HCT116 (cell line): Measurements from ENCODE around the gene STIMATE. TPM values are rescaled to one million over a fixed set of nuclear protein-coding genes. Genes with fewer than 3 reads are reported as not detected.
A peak's percentile ranks its signal among the peaks of the same experiment; 100 is the strongest.

Experiments
- ATAC-seq: fragments of 200-7000 bp; cut with Tn5 transposase; 2 replicates; pipeline ENCODE4 v1.9.1; 2020; ENCODE audit warnings: mild to moderate bottlenecking, moderate library complexity
- BruUV-seq: library from RNA; stranded (reverse); fragments of 400-500 nt; replicated peaks from 2 replicates; lab custom pipeline; 2021; lab: Mats Ljungman, UMichigan
- CTCF ChIA-PET: fragments of 300-600 bp; sonication (Branson Sonifier 250); formaldehyde crosslinking; loops from one replicate; lab custom pipeline; 2021; ENCODE audit warnings: antibody characterized with exemption; lab: Charles Lee
- POLR2A ChIA-PET: fragments of 300-600, 350-600 bp; sonication (Branson Sonifier 250); formaldehyde crosslinking; loops from one replicate; lab custom pipeline; 2021; ENCODE audit warnings: antibody characterized with exemption; lab: Charles Lee
- RAD21 ChIA-PET, 2 experiments: fragments of 300-600 bp; sonication (Branson Sonifier 250); formaldehyde crosslinking; loops; one replicate each; lab custom pipeline; 2023; ENCODE audit warnings: low total read pairs in 2 of 2; ENCODE audit not compliant: uncharacterized antibody in 2 of 2, unreplicated experiment in 2 of 2, low non-redundant PET in 1 of 2; lab: Charles Lee
- DNase-seq: peaks from one replicate; pipeline ENCODE4 v3.0.0-alpha.2; 2010; ENCODE audit warnings: low read depth, low spot score
- H2AFZ ChIP-seq: fragments of 200-600 bp; shearing (Covaris generic), sonication (generic); 2 replicates; pipeline ENCODE4 v1.6.1; 2017; ENCODE audit warnings: low read depth, mixed run types, mixed read lengths, antibody characterized with exemption, low read length; ENCODE audit not compliant: poor library complexity, severe bottlenecking
- H3K27ac ChIP-seq: 2 replicates; pipeline ENCODE4 v1.5.1; 2012; ENCODE audit warnings: low read depth, low read length
- H3K27me3 ChIP-seq: fragments of 200-600 bp; sonication (generic); 2 replicates; pipeline ENCODE4 v1.6.1; 2016; ENCODE audit warnings: mixed run types, low read length, mixed read lengths; ENCODE audit not compliant: insufficient read depth
- H3K36me3 ChIP-seq, 2 experiments: fragments of 200-500 bp in 1 of 2; fragments of 200-600 bp in 1 of 2; sonication (Bioruptor generic) in 1 of 2; sonication (generic) in 1 of 2; 2 replicates each; pipeline versions ENCODE4 v1.5.1 to v1.6.1; 2014 to 2016; ENCODE audit warnings: low read length in 2 of 2, inconsistent platforms in 1 of 2, mixed read lengths in 1 of 2, mixed run types in 1 of 2; ENCODE audit not compliant: insufficient read depth in 2 of 2, control insufficient read depth in 1 of 2
- H3K4me1 ChIP-seq, 2 experiments: fragments of 200-600 bp in 1 of 2; sonication (generic) in 1 of 2; 2 replicates each; pipeline versions ENCODE4 v1.5.1 to v1.6.1; 2012 to 2017; ENCODE audit warnings: low read length in 2 of 2, inconsistent platforms in 1 of 2, mild to moderate bottlenecking in 1 of 2, mixed read lengths in 1 of 2, mixed run types in 1 of 2, moderate library complexity in 1 of 2; ENCODE audit not compliant: insufficient read depth in 2 of 2, control insufficient read depth in 1 of 2
- H3K4me2 ChIP-seq: fragments of 200-600 bp; sonication (generic); 2 replicates; pipeline ENCODE4 v1.6.1; 2017; ENCODE audit warnings: mixed run types, low read length, mixed read lengths
- H3K4me3 ChIP-seq, 2 experiments: fragments of 200-600 bp in 1 of 2; sonication (generic) in 1 of 2; replicated peaks in 1 of 2; 2 replicates each; pipeline ENCODE4 v1.5.1; 2011 to 2016; ENCODE audit warnings: low read length in 2 of 2, control low read depth in 1 of 2, low read depth in 1 of 2, mild to moderate bottlenecking in 1 of 2, mixed read lengths in 1 of 2, mixed run types in 1 of 2
- H3K79me2 ChIP-seq: fragments of 200-600 bp; sonication (generic); 2 replicates; pipeline ENCODE4 v1.6.1; 2017; ENCODE audit warnings: mild to moderate bottlenecking, mixed run types, low read length, moderate library complexity, mixed read lengths; ENCODE audit not compliant: insufficient read depth
- H3K9ac ChIP-seq: fragments of 200-600 bp; sonication (generic); 2 replicates; pipeline ENCODE4 v1.6.1; 2016; ENCODE audit warnings: low read length, mixed read lengths
- H3K9me2 ChIP-seq: fragments of 200-600 bp; sonication (generic), shearing (Covaris generic); 2 replicates; pipeline ENCODE4 v1.6.1; 2017; ENCODE audit warnings: mixed run types, mild to moderate bottlenecking, moderate library complexity; ENCODE audit not compliant: insufficient read depth
- H3K9me3 ChIP-seq, 2 experiments: fragments of 200-500 bp in 1 of 2; fragments of 200-600 bp in 1 of 2; sonication (Bioruptor generic) in 1 of 2; sonication (generic) in 1 of 2; 2 replicates each; pipeline ENCODE4 v1.6.1; 2014 to 2017; ENCODE audit warnings: low read length in 2 of 2, mixed read lengths in 2 of 2, inconsistent platforms in 1 of 2, low read depth in 1 of 2, mild to moderate bottlenecking in 1 of 2, mixed run types in 1 of 2, moderate library complexity in 1 of 2; ENCODE audit not compliant: control insufficient read depth in 1 of 2, insufficient read depth in 1 of 2
- H4K20me1 ChIP-seq: fragments of 200-600 bp; sonication (generic), shearing (Covaris generic); 2 replicates; pipeline ENCODE4 v1.6.1; 2017; ENCODE audit warnings: mixed run types, mild to moderate bottlenecking, moderate library complexity; ENCODE audit not compliant: insufficient read depth
- CEBPB ChIP-seq: IDR thresholded peaks from 2 replicates; pipeline ENCODE4 v1.6.1; 2012; ENCODE audit warnings: low read depth
- ELF1 ChIP-seq: IDR thresholded peaks from 2 replicates; pipeline ENCODE4 v1.6.1; 2012; ENCODE audit warnings: low read depth, borderline replicate concordance
- EZH2phosphoT487 ChIP-seq: fragments of 200-600 bp; IDR thresholded peaks from 2 replicates; pipeline ENCODE4 v1.6.1; 2018; ENCODE audit warnings: antibody characterized with exemption, borderline replicate concordance
- FOSL1 ChIP-seq: IDR thresholded peaks from 2 replicates; pipeline ENCODE4 v1.6.1; 2012; ENCODE audit warnings: low read depth
- POLR2A ChIP-seq: IDR thresholded peaks from 2 replicates; pipeline ENCODE4 v1.7.0; 2011; ENCODE audit warnings: borderline replicate concordance; ENCODE audit not compliant: insufficient read depth, insufficient read length; ENCODE audit errors: extremely low read depth
- RAD21 ChIP-seq: IDR thresholded peaks from 2 replicates; pipeline ENCODE4 v1.6.1; 2012; ENCODE audit warnings: low read depth, mild to moderate bottlenecking
- SIN3A ChIP-seq: IDR thresholded peaks from 2 replicates; pipeline ENCODE4 v1.6.1; 2012; ENCODE audit warnings: low read depth
- SRF ChIP-seq: IDR thresholded peaks from 2 replicates; pipeline ENCODE4 v1.6.1; 2012; ENCODE audit warnings: low read depth
- YY1 ChIP-seq: IDR thresholded peaks from 2 replicates; pipeline ENCODE4 v1.6.1; 2011; ENCODE audit warnings: low read length, low read depth, moderate library complexity, mild to moderate bottlenecking; ENCODE audit not compliant: insufficient replicate concordance; ENCODE audit errors: extremely low read depth
- ZFX ChIP-seq: fragments of 450-650 bp; IDR thresholded peaks from 2 replicates; pipeline ENCODE4 v1.6.1; 2017
- ZNF274 ChIP-seq: fragments of 200-500 bp; sonication (Bioruptor generic); IDR thresholded peaks from 2 replicates; pipeline ENCODE4 v1.6.1; 2014; ENCODE audit warnings: mild to moderate bottlenecking, low read depth, low read length, inconsistent platforms
- intact Hi-C: fragments of 100-400 bp; cut with micrococcal nuclease; formaldehyde crosslinking; loops from 2 replicates; pipeline ENCODE4 v1.10.0; 2022
- total RNA-seq: library from RNA; stranded (reverse); gene quantifications from one replicate; pipeline ENCODE4 v1.2.1, GENCODE V29; 2021; ENCODE audit not compliant: unreplicated experiment
- TF ChIP-seq, protein P1 (sequence below), 3 experiments: fragments of 200-600 bp in 1 of 3; sonication (generic) in 1 of 3; IDR thresholded peaks in 2 of 3; conservative IDR thresholded peaks in 1 of 3; 2 replicates each; pipeline ENCODE4 v1.5.1; 2012 to 2017; ENCODE audit warnings: low read depth in 2 of 3, low read length in 2 of 3, antibody characterized with exemption in 1 of 3, borderline replicate concordance in 1 of 3, control low read depth in 1 of 3, mild to moderate bottlenecking in 1 of 3, mixed read lengths in 1 of 3, mixed run types in 1 of 3, moderate library complexity in 1 of 3; ENCODE audit not compliant: insufficient read depth in 1 of 3
- TF ChIP-seq, protein P2 (sequence below): IDR thresholded peaks from 2 replicates; pipeline ENCODE4 v1.6.1; 2011; ENCODE audit warnings: mild to moderate bottlenecking, low read length, moderate library complexity; ENCODE audit not compliant: insufficient replicate concordance; ENCODE audit errors: extremely low read depth

The STIMATE gene
- total RNA-seq, 1 experiment from 2014 or later: 20.2 TPM

DNA sequence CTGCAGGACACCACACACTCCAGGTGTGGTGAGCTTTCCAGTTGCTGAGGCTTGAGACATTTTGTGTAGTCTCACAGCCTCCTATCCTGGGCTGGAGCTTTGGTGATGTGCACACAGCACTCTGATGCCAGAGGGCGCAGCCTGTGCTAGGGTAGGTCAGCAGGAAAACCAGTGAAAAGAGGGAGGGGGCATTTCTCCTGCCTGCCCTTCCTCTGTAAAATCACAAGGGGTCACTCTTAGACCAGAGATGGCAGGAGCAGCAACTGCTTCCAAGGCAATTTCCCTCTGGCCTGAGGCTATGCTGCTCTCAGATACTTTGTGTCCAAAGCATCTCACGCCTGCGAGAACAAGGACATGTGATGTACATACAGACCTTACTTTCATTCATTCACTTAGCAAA is 46.0 kb downstream of the STIMATE start:
- Histone ChIP-seq H3K9me3 (no peaks in the 10 kb centered on the region), H3K9ac (no peak overlapping the region), H3K4me2 (no peak overlapping the region), H3K27ac (no peak overlapping the region), H3K79me2 (no peaks in the 10 kb centered on the region), H4K20me1 (no peaks in the 10 kb centered on the region), H2AFZ (no peak overlapping the region), H3K4me3 (no peak overlapping the region), H3K9me2 (no peaks in the 10 kb centered on the region), H3K4me1 (no peaks in the 10 kb centered on the region), H3K27me3 (no peaks in the 10 kb centered on the region), H3K36me3 (peaks cover 0 to 4% of the 10 kb centered on the region in 2 experiments; a peak in 1 of 4 replicates)
- ChIA-PET POLR2A (no interaction called here), RAD21 (no interaction called here), CTCF (no interaction called here)
- BruUV-seq: no TSS peak
- ATAC-seq (peak; percentile 96), DNase-seq (peak; percentile 38)
- no peak for TF ChIP-seq YY1
- TF ChIP-seq, protein P1, sequence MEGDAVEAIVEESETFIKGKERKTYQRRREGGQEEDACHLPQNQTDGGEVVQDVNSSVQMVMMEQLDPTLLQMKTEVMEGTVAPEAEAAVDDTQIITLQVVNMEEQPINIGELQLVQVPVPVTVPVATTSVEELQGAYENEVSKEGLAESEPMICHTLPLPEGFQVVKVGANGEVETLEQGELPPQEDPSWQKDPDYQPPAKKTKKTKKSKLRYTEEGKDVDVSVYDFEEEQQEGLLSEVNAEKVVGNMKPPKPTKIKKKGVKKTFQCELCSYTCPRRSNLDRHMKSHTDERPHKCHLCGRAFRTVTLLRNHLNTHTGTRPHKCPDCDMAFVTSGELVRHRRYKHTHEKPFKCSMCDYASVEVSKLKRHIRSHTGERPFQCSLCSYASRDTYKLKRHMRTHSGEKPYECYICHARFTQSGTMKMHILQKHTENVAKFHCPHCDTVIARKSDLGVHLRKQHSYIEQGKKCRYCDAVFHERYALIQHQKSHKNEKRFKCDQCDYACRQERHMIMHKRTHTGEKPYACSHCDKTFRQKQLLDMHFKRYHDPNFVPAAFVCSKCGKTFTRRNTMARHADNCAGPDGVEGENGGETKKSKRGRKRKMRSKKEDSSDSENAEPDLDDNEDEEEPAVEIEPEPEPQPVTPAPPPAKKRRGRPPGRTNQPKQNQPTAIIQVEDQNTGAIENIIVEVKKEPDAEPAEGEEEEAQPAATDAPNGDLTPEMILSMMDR (IDR thresholded peaks at IDR 0.05 in 2 of 3, conservative IDR thresholded peaks at IDR 0.05 in 1 of 3; ENCODE audit: borderline replicate concordance in 1 of 3, insufficient read depth in 1 of 3, low read depth in 2 of 3, low read length in 2 of 3): peak; percentile 66 to 74 (median 69); a peak in 5 of 6 replicates
- no peak for TF ChIP-seq SIN3A
- TF ChIP-seq ZFX: no peak
- TF ChIP-seq POLR2A: no peak
- no peak for TF ChIP-seq SRF
- no peak for TF ChIP-seq CEBPB
- no peak for TF ChIP-seq ELF1
- TF ChIP-seq, protein P2, sequence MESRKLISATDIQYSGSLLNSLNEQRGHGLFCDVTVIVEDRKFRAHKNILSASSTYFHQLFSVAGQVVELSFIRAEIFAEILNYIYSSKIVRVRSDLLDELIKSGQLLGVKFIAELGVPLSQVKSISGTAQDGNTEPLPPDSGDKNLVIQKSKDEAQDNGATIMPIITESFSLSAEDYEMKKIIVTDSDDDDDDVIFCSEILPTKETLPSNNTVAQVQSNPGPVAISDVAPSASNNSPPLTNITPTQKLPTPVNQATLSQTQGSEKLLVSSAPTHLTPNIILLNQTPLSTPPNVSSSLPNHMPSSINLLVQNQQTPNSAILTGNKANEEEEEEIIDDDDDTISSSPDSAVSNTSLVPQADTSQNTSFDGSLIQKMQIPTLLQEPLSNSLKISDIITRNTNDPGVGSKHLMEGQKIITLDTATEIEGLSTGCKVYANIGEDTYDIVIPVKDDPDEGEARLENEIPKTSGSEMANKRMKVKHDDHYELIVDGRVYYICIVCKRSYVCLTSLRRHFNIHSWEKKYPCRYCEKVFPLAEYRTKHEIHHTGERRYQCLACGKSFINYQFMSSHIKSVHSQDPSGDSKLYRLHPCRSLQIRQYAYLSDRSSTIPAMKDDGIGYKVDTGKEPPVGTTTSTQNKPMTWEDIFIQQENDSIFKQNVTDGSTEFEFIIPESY: no peak
- TF ChIP-seq EZH2phosphoT487: no peak
- TF ChIP-seq FOSL1: no peak
- TF ChIP-seq ZNF274: no peak
- peak; percentile 92 for TF ChIP-seq RAD21
- intact Hi-C loops: loop anchor here (1.0 to 5.0 kb wide), 5 partner anchors 136 to 346 kb away; no protein-coding TSS in a partner anchor
